HG03460 (cell line): ENCODE measurements around the gene TIMM21.

ENCODE experiments used
- ATAC-seq: cut with Tn5 transposase; IDR thresholded peaks from one replicate; pipeline ENCODE4 v1.9.1; 2021; ENCODE audit not compliant: unreplicated experiment

TIMM21 gene

GRCh38 chr18:74146756-74147155 lies 1.6 kb upstream of the TIMM21 start:
- no peak for ATAC-seq

DNA sequence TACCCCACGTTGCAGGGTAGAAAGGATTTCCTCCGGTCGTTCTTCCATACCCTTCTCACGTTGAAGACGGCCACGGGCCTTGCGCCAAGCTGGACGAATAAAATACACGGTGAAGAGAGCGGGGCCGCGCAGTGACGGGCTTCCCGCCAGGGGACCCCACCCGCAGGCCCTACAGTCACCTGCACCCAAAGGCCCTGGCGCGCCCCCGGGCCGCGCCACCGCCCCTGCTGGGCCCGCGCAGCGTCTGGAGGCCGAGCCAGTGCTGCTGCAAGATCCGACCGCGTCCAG lies 888 bp upstream of the TIMM21 start:
- no peak for ATAC-seq

DNA sequence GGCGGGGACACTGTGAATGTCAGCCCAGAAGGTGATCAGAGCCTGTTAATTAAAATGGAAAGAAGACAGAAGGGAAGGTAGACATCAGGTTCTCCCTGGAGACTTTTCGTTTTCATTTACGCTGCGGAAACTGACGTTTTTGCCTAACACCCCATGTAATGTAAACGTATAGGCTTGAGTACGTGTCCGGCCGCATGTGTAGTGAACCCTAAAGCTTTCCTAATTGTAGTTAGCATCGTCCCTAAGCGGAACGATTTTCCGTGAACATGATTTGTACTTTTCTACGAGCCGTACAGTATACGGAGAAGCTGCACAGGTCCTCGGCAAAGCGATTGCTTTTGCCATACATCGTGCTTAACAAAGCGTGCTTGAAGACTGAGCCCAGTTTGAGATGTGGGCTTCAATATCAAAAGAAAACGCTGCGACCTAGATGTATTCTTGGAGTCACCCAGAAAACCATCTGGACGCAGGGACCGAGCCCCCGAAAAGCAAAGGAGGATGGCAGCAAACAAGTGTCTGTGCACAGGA lies 284 bp downstream of the TIMM21 start:
- peak; percentile 8 for ATAC-seq

GRCh38 chr18:74149878-74150277 lies 1.6 kb downstream of the TIMM21 start:
- ATAC-seq: no peak

GRCh38 chr18:74152270-74152669 lies 3.9 kb downstream of the TIMM21 start:
- ATAC-seq: no peak

- ATAC-seq: no peak
Observed at GRCh38 chr18:74152857-74153256, 4.5 kb downstream of the TIMM21 start.

DNA sequence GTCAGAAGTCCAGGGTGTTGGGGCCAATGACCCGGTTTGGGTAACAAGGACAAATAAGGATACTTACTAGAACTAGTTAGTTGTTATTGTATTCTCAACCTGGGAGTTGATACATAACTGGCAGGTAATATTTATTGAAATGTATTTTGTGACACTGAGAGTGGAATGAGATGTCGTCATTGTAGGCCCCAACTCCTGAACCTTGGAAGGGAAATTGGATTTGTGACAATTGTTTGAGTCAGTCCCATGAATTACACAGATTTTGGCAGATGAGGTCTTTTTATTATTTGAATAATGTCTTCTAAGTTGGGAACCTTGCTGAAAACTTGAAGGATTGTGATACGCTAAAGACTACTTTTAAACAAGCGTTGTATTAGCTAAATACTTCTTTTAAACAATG lies 5.1 kb downstream of the TIMM21 start:
- no peak for ATAC-seq

DNA sequence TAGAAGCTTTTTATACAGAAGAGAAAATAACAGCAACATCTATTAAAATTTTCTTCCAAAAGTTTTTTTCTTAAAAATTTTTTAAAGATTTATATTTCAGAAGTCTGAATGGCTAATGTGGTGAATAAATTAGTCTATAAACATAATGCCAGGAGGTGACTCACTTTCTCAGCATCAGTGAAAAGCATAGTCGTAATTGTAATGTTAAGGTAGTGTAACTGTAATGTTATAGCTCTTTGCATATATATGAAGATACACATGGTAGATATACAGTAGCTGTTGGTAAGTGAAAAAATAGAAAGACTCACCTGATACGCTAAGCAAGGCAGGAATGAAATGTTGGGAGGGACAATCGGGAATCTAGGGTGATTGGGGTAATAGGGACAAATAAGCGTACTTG lies 5.5 kb downstream of the TIMM21 start:
- no peak for ATAC-seq

DNA sequence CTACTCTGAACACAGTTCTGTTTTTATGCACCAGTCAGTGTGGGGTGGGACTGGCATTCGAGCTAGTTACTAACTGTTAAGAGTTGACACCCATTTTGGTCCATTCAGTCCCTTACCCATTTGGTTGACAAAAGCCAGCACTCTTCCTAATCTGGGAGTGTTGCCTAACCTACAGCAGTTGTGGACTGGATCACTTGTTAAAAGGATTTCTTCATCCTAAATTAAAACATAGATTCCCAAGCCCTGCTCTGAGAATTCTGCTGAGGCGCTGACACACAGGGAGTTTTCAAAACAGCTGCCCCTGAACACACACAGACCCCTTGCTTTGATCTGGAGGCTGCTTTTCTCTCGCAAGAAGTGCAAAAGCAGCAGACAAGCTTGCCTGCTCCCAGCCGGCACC lies 6.4 kb downstream of the TIMM21 start:
- no peak for ATAC-seq

- no peak for ATAC-seq
Observed at GRCh38 chr18:74155276-74155675, 7.0 kb downstream of the TIMM21 start.

- ATAC-seq: no peak
Observed at GRCh38 chr18:74163019-74163660, 14.8 kb downstream of the TIMM21 start.

DNA sequence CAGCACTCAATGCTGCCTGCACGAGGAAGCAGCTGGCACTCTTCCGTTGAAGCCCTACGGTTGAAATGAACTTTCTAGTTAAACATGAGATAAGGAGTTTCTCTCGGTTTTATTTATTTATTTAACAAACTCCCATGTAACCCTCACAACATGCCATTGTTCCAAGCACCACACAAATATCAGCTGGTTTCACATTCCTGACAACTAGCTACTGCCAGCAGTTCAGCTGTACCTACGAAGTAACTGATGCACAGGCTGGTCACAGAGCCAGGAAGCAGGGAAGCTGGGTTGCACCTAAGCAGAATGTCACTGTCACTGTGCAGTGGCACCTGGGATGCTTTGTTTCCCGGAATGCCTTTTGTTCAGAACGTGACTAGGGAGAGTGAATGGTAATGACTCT lies 18.1 kb downstream of the TIMM21 start:
- ATAC-seq: no peak

DNA sequence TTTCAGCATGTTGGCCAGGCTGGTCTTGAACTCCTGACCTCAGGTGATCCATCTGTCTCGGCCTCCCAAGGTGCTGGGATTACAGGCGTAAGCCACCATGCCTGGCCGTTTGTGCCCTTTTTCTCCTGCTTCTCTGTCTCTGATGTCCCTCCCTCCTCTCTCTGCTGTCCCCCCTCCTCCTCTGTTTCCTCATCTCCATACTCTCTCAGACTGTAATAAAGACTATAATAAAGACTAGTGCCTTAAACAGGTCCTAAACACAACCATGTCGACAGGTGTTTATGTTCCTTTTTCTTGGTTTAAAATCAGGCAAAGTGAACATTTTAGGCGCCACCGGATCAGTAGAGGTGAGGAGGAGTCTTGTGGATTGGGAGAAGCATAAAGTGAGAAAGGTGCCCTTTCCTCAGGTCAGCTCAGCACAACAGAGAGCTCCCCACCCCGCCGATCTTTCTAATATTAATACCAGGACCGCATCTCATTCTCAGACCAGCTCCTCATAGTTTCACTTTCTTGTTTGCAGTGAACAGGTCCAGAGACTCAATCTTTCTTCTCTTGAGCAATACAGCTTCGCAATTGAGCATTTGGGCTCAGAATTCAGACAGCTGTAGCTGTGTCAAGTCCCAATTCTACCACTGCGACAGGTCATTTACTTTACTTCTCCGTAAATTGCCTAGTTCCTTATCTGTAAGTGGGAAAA lies 23.7 kb downstream of the TIMM21 start:
- ATAC-seq: peak; percentile 96

DNA sequence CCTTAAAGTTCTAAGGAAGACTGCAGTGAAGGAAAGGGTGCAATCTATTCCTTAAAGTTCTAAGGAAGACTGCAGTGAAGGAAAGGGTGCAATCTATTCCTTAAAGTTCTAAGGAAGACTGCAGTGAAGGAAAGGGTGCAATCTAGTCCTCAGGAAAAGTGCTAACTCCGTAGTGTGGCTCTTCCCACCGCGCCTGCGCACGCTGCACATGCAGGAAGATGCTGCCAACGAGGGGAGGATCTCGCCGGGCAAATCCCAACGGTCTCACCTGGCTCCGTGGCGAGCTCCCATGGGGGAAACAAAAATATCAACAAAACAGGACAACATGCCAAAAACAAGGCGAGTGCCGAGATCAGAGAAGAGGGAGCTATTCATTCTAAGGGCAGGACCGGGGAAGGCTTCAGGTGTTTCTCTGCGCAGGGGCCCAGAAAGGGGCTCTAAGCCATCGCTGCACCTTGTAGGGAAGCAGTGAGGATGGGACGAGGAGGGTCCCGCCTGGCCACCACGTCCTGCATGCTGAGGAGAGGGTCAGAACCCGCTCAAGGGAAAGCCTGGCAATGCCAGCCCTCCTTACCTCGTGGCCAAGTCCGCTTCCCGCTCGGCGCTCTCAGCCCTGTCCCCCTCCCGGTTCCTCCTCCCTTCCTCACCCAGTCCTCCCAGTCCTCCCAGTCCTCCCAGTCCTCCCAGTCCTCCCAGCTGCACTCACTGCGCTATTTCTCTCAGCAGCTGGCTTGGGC lies 24.5 kb downstream of the TIMM21 start:
- ATAC-seq: no peak

DNA sequence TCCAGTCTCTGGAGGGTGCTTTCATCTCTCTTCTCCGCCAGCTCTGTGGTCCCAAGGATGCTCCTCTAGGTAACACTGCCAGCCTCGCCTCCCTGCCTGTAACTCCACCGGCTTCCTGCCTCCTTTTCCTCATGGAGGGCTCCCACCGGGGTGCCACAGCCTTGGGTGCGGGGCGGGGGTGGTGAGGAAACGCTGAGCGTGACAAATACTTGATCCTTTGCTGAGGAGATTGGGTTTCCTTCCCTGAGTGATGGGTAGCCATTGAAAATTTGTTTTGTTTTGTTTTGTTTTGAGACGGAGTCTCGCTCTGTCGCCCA lies 25.1 kb downstream of the TIMM21 start:
- no peak for ATAC-seq

DNA sequence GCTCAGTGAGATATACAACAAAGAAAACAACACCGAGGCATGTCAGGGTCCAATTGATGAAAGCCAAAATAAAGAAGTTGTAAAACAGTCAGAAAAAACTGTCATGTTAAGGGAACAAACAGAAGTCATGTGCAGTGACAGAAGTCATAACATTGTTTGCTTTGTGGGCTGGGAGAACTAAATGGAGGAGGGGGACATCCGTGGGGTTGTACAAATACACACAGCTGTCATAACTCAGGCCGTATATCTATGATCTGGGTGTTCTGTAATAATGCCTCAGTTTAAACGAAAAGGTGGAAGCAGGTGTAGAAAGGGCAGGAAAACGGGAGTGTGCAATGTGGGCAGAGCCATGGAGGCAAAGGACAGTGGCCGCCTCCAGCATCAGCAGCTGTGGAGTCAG lies 27.3 kb downstream of the TIMM21 start:
- no peak for ATAC-seq

- no peak for ATAC-seq
Observed at GRCh38 chr18:74178884-74179283, 30.6 kb downstream of the TIMM21 start.

DNA sequence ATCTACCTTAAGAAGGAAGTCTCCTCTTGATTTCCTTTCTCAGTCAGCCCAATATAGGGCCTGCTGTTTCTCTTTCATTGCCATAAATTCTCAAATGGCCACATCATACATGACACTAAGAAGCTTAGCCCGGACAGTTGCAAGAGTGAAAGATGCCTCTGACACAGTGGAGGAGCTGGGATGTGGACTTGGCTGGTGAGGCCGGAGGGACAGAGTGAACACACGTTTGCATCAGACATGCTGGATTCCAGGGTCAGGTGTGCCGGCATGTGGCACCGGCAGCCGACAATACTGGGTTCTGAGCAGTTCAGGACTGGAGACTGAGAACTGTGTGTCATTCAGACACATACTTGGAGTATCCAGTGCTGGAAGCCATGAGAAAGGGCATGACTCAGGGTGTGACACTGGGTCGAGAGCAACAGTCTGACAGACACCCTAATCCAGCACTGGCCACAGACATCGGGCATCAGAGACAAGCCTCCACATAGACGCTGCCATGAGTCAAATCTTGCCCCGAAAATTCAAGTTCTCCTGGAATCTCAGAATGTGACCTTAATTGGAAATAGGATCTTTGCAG lies 31.4 kb downstream of the TIMM21 start:
- ATAC-seq: no peak

GRCh38 chr18:74182335-74182734 lies 34.0 kb downstream of the TIMM21 start:
- ATAC-seq: no peak

DNA sequence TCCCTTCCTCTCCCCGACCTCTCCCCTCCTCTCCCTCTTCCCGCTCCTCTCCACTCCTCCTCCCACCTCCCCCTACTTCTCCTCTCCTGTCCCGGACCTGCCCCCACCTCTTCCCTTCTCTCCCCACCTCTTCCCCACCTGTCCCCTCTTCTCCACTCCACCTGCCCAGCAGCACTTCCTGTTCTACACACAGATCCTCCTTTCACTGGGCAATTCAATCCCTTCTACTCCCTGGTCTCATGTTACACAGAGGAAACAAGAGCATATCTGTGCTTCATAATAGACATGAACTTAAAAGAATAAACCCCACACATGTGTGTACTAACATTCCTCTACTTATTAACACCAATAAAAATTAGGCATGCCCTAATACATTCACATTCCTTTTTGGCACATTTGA lies 34.8 kb downstream of the TIMM21 start:
- no peak for ATAC-seq

GRCh38 chr18:74184875-74185274 lies 36.6 kb downstream of the TIMM21 start:
- ATAC-seq: no peak

DNA sequence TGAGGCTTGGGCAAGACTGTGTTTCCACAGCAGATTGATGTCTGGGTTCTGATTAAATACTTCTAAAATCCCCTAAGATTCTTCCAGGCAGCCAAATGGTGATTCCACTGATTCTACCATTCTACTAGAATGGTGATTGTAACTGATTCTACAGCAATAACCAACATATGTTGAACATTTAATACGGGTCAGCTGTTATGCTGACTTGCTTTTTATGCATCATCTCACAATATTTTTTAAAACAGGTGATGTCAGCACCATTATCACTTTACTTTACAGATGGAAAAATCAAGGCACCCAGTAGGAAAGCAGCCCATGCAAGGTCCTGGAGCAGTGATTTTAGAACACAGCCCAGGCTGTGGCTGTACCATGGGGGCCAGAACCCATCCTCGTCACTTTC lies 37.5 kb downstream of the TIMM21 start:
- ATAC-seq: no peak
